Peyer's patch (tissue), 4 donors: ENCODE results near the gene BCS1L.

Source experiments
- CTCF ChIP-seq, 6 experiments: fragments of 450-650 bp in 4 of 6; fragments of 200-600 bp in 2 of 6; sonication (generic) in 1 of 6; IDR thresholded peaks; one replicate each; pipeline ENCODE4 v1.5.1; 2017 to 2019; ENCODE audit warnings: antibody characterized with exemption in 6 of 6, mild to moderate bottlenecking in 3 of 6, moderate library complexity in 1 of 6
- POLR2A ChIP-seq, 2 donors: fragments of 450-650 bp; IDR thresholded peaks; one replicate each; pipeline ENCODE4 v1.5.1; 2017; ENCODE audit warnings: antibody characterized with exemption in 2 of 2, mild to moderate bottlenecking in 2 of 2, moderate library complexity in 2 of 2

DNA sequence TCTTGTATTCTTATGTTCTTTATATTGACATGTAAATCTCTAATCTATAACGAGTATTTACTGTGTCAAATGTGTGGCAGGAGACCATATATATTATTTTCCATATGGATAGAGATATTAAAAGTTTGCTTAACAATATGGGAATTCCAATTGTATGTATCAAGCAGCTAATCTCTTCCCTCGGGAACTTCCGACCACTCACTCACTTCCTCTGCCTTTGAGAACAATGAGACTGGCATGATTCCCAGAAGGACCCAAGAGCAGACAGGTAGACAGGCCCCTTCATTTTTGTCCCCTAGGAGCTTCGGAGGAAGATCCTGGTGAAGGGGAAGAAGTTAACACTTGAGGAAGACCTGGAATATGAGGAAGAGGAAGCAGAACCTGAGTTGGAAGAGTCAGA, 27.6 kb upstream of the BCS1L start:
- no peak for TF ChIP-seq POLR2A (IDR thresholded peaks at IDR 0.05)
- TF ChIP-seq CTCF (IDR thresholded peaks at IDR 0.05), result no peak
